Islet of Langerhans (tissue), 1 donor: ENCODE data around the gene MAP4K3.

Experiments
- FAIRE-seq: peaks from one replicate; lab custom pipeline; 2011; peaks lifted over from hg19 to GRCh38; lab: Jason Lieb, UNC

MAP4K3 gene

DNA sequence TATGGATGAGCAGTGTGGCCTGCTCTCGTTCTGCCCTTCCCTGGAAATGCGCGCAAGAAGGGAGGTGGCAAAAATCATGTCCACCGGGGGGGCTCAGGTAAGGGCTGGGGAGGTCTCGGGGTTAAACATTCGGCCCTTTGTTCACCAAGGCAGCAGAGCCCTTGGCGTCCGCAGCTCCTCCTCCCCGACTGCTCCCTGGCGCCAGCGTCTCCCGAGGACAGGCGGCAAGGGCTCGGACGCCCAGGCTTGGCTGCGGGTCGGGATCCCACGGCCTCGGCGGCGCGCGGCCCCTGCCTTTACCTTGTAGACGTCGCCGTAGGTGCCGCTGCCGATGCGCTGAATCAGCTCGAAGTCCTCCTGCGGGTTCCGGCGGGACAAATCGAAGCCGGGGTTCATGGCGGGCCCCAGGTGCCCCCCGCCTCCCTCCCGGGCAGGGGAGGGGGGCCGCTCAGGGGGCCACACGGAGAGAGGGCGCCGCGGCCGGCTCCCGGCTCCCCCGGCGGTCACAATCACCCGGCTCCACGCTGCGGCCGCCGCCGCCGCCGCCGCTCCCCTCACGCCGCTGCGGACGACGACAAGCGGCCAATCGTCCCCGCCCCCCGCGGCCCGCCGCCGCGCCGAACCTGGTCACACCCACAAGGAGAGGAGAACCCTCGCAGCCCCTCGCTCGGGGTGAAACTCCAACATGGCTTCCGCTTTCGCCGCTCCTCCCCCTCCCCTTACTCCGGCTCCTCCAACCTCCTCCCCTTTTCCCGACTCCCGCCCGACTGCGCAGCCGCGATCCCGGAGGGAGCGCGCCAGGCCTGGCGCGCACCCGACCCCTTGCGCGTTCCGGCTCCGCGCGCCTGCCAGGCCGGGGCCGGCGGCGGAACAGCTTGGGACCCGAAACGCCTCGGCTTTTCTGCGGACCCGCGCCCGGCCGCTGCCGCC lies at the start of gene MAP4K3:
Gene MAP4K3 (minus strand): TSS at position 694 of the 930 bp plus-strand sequence. CDS start 298 bp downstream, at position 396.
- no peak for FAIRE-seq

DNA sequence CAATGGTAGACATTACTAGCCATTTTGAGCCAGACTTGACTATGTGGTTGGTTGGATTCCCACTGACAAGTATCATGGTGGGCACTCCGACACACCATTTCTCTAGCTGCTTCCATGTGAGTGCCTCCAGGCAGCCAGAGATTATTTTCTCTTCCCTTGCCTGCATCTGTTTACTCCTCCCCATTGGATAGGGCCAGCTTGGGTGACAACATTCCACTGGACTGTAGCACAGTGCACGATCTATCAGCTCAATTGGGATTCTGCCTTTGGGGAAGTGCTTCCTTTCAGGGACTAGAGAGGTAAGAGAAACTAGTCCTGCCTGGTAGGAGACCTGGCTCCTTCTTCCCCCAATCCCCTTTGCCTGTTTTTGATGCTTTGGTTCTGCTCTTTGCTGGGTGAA lies 49.0 kb upstream of the MAP4K3 start:
- no peak for FAIRE-seq

GRCh38 chr2:39484620-39485495 lies 47.8 kb upstream of the MAP4K3 start:
- FAIRE-seq = no peak

- FAIRE-seq = no peak
Observed at GRCh38 chr2:39484206-39484605, 47.1 kb upstream of the MAP4K3 start.

GRCh38 chr2:39483534-39483933 lies 46.4 kb upstream of the MAP4K3 start:
- no peak for FAIRE-seq

- FAIRE-seq = no peak
Observed at GRCh38 chr2:39481611-39482010, 44.5 kb upstream of the MAP4K3 start.

- FAIRE-seq = no peak
Observed at GRCh38 chr2:39479696-39480095, 42.6 kb upstream of the MAP4K3 start.

- FAIRE-seq = no peak
Observed at GRCh38 chr2:39479053-39479670, 42.1 kb upstream of the MAP4K3 start.

GRCh38 chr2:39476524-39476923 lies 39.4 kb upstream of the MAP4K3 start:
- no peak for FAIRE-seq

DNA sequence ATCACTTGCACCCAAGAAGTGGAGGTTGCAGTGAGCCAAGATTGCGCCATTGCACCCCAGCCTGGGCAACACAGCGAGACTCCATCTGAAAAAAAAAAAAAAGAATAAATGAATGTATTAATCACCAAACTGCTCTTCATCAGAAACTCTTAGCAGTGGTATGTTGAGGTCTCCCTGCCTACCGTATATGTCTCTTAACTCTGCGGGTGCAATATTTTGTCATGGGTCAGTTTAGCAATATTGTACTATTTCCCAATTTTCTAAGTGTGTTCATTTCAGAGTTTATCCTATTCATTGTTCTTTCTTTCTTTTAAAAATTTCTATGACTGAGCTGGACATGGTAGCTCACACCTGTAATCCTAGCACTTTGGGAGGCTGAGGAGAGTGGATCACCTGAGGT lies 37.9 kb upstream of the MAP4K3 start:
- no peak for FAIRE-seq

GRCh38 chr2:39470580-39470979 lies 33.5 kb upstream of the MAP4K3 start:
- no peak for FAIRE-seq

GRCh38 chr2:39469807-39470206 lies 32.7 kb upstream of the MAP4K3 start:
- FAIRE-seq = no peak

GRCh38 chr2:39468579-39469451 lies 31.7 kb upstream of the MAP4K3 start:
- FAIRE-seq = no peak

GRCh38 chr2:39466311-39466710 lies 29.2 kb upstream of the MAP4K3 start:
- no peak for FAIRE-seq

DNA sequence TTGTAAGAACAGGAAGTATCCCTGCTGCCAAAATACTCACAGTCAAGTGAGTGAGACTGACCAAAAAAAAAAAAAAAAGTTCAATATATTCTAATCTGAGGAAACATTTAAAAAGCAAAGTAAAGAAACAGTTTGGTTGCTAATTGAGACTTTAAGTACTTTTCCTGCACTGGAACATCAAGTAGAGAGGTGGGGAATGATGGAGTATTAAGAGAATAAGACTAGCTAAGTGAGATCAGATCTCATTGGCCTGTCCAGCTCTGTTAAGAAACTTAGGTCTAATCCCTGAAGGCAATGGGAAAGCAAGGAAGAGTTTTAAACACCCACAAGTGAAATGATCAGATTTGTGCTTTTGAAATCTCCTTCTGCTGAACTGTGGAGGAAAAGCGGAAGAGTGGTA lies 27.8 kb upstream of the MAP4K3 start:
- FAIRE-seq = no peak

DNA sequence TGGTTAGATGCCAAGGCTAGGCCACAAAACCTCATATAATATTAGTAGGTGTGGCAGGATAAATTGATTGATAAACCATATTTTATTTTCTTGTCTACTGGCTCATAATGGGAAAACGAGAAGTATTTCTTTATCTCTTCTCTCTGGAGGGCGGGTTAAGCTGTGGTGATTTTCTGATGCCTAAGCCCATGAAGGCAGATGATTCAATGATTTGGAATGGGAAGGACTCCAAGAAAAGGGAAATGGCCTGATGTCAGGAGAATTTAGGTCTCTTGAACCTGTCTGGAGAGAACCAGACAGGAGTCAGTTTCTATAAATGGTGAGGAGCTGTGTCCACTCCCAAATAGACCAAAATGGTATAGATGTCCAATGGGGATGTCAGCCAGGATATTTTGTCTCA lies 18.7 kb upstream of the MAP4K3 start:
- FAIRE-seq = no peak

DNA sequence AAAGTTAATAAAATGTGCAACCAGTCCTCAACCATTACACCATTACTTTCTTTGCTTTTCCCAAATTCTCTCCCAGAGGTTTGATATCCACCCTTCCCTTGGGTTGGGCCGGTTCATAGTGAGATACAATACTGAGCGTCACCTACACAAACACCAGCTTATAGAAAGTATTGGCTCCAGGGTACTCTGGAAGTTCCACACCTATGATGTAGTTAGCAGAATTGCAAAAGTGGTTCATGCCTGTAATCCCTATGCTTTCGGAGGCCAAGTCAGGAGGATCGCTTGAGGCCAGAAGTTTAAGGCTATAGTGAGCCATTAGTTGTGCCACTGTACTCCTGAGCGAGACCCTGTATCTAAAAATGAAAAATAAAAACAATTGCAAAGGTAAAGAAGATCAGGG lies 15.3 kb upstream of the MAP4K3 start:
- no peak for FAIRE-seq

GRCh38 chr2:39451954-39452353 lies 14.9 kb upstream of the MAP4K3 start:
- no peak for FAIRE-seq

DNA sequence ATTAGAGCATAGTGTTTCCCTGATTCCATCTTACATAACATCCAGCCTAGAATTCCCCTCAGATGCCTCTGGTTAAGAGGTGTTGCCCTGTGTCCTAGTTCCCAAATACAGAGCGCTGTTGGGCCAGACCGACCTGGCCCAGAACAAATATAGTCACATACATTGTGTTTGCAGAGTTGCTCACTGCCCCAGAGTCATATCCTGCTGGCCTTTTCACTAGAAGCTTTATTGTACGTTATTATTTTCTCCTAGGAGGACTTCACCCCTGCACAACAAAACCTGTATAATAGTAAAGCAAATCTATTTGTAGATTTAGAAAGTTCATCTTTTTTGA lies 11.1 kb upstream of the MAP4K3 start:
- FAIRE-seq = no peak

- FAIRE-seq = no peak
Observed at GRCh38 chr2:39447266-39448168, 10.4 kb upstream of the MAP4K3 start.

- no peak for FAIRE-seq
Observed at GRCh38 chr2:39445934-39446333, 8.8 kb upstream of the MAP4K3 start.
